ENCODE results near the gene ZDHHC7. TPM values are rescaled to one million over a fixed set of nuclear protein-coding genes. Genes with fewer than 3 reads are reported as not detected.

ZDHHC7 gene
- total RNA-seq, 1 experiment from 2014 or later: 39.9 TPM

DNA sequence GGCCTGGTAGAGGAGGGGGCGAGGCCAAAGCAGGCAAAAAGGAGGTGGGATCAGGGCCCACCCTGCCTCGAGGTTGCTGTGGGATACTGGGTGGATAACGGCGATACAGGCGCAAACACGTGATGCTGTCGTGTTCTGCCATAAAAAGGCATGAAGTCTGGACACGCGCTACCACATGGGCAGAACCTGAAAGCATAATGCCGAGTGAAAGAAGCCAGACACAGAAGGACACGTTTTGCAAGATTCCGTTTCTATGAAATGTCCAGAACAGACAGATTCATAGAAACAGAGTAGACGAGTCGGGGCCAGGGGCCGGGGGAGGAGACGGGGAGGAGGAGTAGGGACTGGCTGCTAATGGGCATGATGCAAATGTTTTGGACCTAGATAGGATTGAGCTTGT, 43.5 kb downstream of the ZDHHC7 start:
- H4K20me1 ChIP-seq (ENCODE audit: insufficient read depth): no peaks in the 10 kb centered on the region
- no peak overlapping the region for H3K27ac ChIP-seq (ENCODE audit: low read depth, low read length)
- H2AFZ ChIP-seq (ENCODE audit: low read depth, low read length, poor library complexity, severe bottlenecking): no peak overlapping the region
- no peak overlapping the region for H3K4me3 ChIP-seq (replicated peaks in 1 of 2; ENCODE audit: low read depth in 1 of 2, low read length in 2 of 2)
- H3K79me2 ChIP-seq (ENCODE audit: insufficient read depth, low read length): no peaks in the 10 kb centered on the region
- H3K9ac ChIP-seq (ENCODE audit: low read length): no peak overlapping the region
- intact Hi-C loops (cut with micrococcal nuclease): no loop called here
- H3K9me3 ChIP-seq (ENCODE audit: control insufficient read depth in 1 of 2, insufficient read depth in 1 of 2, low read depth in 1 of 2, low read length in 2 of 2): peaks cover 0 to 6% of the 10 kb centered on the region in 2 experiments; a peak in 1 of 4 replicates
- no peaks in the 10 kb centered on the region for H3K36me3 ChIP-seq (ENCODE audit: control insufficient read depth in 1 of 2, insufficient read depth in 2 of 2, low read length in 2 of 2)
- TF ChIP-seq POLR2AphosphoS5 (IDR thresholded peaks at IDR 0.05; ENCODE audit: low read depth, low read length) (no peak), EZH2phosphoT487 (IDR thresholded peaks at IDR 0.05; ENCODE audit: borderline replicate concordance) (no peak), TCF7L2 (IDR thresholded peaks at IDR 0.05; ENCODE audit: borderline replicate concordance, extremely low read depth, insufficient read depth, insufficient read length) (no peak), RAD21 (IDR thresholded peaks at IDR 0.05; ENCODE audit: low read depth) (no peak), EZH2 (IDR thresholded peaks at IDR 0.05) (no peak), ELF1 (IDR thresholded peaks at IDR 0.05; ENCODE audit: borderline replicate concordance, low read depth) (no peak), CEBPB (IDR thresholded peaks at IDR 0.05; ENCODE audit: low read depth) (no peak), FOSL1 (IDR thresholded peaks at IDR 0.05; ENCODE audit: low read depth) (no peak), POLR2A (IDR thresholded peaks at IDR 0.05; ENCODE audit: borderline replicate concordance, extremely low read depth, insufficient read depth, insufficient read length) (no peak), ZNF274 (IDR thresholded peaks at IDR 0.05; ENCODE audit: low read depth, low read length) (no peak), SRF (IDR thresholded peaks at IDR 0.05; ENCODE audit: low read depth) (no peak), SP1 (IDR thresholded peaks at IDR 0.05; ENCODE audit: low read depth) (no peak)
- TF ChIP-seq, protein P1, sequence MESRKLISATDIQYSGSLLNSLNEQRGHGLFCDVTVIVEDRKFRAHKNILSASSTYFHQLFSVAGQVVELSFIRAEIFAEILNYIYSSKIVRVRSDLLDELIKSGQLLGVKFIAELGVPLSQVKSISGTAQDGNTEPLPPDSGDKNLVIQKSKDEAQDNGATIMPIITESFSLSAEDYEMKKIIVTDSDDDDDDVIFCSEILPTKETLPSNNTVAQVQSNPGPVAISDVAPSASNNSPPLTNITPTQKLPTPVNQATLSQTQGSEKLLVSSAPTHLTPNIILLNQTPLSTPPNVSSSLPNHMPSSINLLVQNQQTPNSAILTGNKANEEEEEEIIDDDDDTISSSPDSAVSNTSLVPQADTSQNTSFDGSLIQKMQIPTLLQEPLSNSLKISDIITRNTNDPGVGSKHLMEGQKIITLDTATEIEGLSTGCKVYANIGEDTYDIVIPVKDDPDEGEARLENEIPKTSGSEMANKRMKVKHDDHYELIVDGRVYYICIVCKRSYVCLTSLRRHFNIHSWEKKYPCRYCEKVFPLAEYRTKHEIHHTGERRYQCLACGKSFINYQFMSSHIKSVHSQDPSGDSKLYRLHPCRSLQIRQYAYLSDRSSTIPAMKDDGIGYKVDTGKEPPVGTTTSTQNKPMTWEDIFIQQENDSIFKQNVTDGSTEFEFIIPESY (IDR thresholded peaks at IDR 0.05; ENCODE audit: extremely low read depth, insufficient replicate concordance, low read length): no peak
- TF ChIP-seq, protein P2, sequence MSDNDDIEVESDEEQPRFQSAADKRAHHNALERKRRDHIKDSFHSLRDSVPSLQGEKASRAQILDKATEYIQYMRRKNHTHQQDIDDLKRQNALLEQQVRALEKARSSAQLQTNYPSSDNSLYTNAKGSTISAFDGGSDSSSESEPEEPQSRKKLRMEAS (IDR thresholded peaks at IDR 0.05): no peak
- TF ChIP-seq, protein P3, sequence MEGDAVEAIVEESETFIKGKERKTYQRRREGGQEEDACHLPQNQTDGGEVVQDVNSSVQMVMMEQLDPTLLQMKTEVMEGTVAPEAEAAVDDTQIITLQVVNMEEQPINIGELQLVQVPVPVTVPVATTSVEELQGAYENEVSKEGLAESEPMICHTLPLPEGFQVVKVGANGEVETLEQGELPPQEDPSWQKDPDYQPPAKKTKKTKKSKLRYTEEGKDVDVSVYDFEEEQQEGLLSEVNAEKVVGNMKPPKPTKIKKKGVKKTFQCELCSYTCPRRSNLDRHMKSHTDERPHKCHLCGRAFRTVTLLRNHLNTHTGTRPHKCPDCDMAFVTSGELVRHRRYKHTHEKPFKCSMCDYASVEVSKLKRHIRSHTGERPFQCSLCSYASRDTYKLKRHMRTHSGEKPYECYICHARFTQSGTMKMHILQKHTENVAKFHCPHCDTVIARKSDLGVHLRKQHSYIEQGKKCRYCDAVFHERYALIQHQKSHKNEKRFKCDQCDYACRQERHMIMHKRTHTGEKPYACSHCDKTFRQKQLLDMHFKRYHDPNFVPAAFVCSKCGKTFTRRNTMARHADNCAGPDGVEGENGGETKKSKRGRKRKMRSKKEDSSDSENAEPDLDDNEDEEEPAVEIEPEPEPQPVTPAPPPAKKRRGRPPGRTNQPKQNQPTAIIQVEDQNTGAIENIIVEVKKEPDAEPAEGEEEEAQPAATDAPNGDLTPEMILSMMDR (IDR thresholded peaks at IDR 0.05 in 2 of 3, conservative IDR thresholded peaks at IDR 0.05 in 1 of 3; ENCODE audit: borderline replicate concordance in 1 of 3, insufficient read depth in 1 of 3, low read depth in 2 of 3, low read length in 2 of 3): no peak
- TF ChIP-seq, protein P4, sequence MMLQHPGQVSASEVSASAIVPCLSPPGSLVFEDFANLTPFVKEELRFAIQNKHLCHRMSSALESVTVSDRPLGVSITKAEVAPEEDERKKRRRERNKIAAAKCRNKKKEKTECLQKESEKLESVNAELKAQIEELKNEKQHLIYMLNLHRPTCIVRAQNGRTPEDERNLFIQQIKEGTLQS (IDR thresholded peaks at IDR 0.05): no peak
- no peaks in the 10 kb centered on the region for H3K9me2 ChIP-seq (ENCODE audit: insufficient read depth)
- ATAC-seq: no peak
- ChIA-PET CTCF (interaction anchor here (1.9 to 6.0 kb wide), 4 partner anchors 16 to 230 kb away, joined by 6 to 49 read pairs (median 10); no protein-coding TSS in a partner anchor), RAD21 (ENCODE audit: low non-redundant PET in 1 of 2, low total read pairs in 2 of 2, uncharacterized antibody in 2 of 2, unreplicated experiment in 2 of 2) (no interaction called here), POLR2A (no interaction called here)
- H3K27me3 ChIP-seq (ENCODE audit: insufficient read depth, low read length): no peaks in the 10 kb centered on the region; the same call in 1 of the 2 replicates
- BruUV-seq (replicated peaks): no TSS peak
- peaks cover 0 to 14% of the 10 kb centered on the region in 2 experiments; a peak in 2 of 4 replicates for H3K4me1 ChIP-seq (ENCODE audit: control insufficient read depth in 1 of 2, insufficient read depth in 2 of 2, low read length in 2 of 2)
- no peak overlapping the region for H3K4me2 ChIP-seq (ENCODE audit: low read length)
- no peak for DNase-seq (ENCODE audit: low read depth, low spot score)
